Dedifferentiated amniotic fluid mesenchymal stem cell (primary cell): ENCODE results near the gene ERG.

Experiments used
- DNase-seq: peaks from one replicate; pipeline ENCODE4 v3.0.0-alpha.2; 2016; ENCODE audit errors: extremely low spot score

ERG gene

DNA sequence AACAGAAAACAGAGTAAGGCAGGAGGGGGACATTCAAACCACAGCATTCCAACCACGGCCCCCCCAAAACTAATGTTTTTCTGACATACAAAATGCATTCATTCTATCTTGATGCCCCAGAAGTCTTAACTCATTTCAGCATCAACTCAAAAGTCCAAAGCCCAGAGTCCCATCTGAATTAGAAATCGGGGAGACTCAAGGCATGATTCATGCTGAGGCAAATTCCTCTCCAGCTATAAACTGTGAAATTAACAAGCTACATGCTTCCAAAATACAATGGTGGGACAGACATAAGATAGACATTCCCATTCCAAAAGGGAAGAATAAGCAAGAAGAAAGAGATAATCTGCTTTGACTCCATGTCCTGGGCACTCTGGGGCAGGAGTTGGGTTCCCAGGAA, 167.6 kb downstream of the ERG start:
- no peak for DNase-seq
